MM.1S (cell line): Measurements from ENCODE around the gene TRPV4.

ENCODE experiments used
- DNase-seq: peaks from one replicate; pipeline ENCODE4 v3.0.0-alpha.2; 2015
- H2AFZ ChIP-seq: fragments of 300-600 bp; sonication (generic); 2 replicates; pipeline ENCODE4 v1.6.0; 2016; ENCODE audit warnings: antibody characterized with exemption, low read length
- H3F3A ChIP-seq: fragments of 300-600 bp; sonication (generic); 2 replicates; pipeline ENCODE4 v1.6.1; 2016; ENCODE audit warnings: mild to moderate bottlenecking, antibody characterized with exemption, low read length, moderate library complexity, mixed read lengths; ENCODE audit not compliant: insufficient read depth
- H3K27ac ChIP-seq: fragments of 300-600 bp; sonication (generic); 2 replicates; pipeline ENCODE4 v1.5.1; 2016; ENCODE audit warnings: mild to moderate bottlenecking, low read length
- H3K27me3 ChIP-seq: fragments of 300-600 bp; sonication (generic); replicated peaks from 2 replicates; pipeline ENCODE4 v1.6.0; 2016; ENCODE audit warnings: low read length; ENCODE audit not compliant: insufficient read depth
- H3K36me3 ChIP-seq: fragments of 300-600 bp; sonication (generic); replicated peaks from 2 replicates; pipeline ENCODE4 v1.6.1; 2016; ENCODE audit warnings: mild to moderate bottlenecking, low read length, mixed read lengths; ENCODE audit not compliant: insufficient read depth
- H3K4me1 ChIP-seq: fragments of 300-600 bp; sonication (generic); 2 replicates; pipeline ENCODE4 v1.6.1; 2016; ENCODE audit warnings: low read length, mixed read lengths
- H3K4me2 ChIP-seq: fragments of 300-600 bp; sonication (generic); 2 replicates; pipeline ENCODE4 v1.6.0; 2016; ENCODE audit warnings: low read depth, low read length
- H3K4me3 ChIP-seq: fragments of 300-600 bp; sonication (generic); 2 replicates; pipeline ENCODE4 v1.5.1; 2016; ENCODE audit warnings: low read length, mixed read lengths
- H3K79me2 ChIP-seq: fragments of 300-600 bp; sonication (generic); 2 replicates; pipeline ENCODE4 v1.6.1; 2016; ENCODE audit warnings: mixed run types, low read length, mixed read lengths
- H3K9ac ChIP-seq: fragments of 300-600 bp; sonication (generic); 2 replicates; pipeline ENCODE4 v1.6.1; 2016; ENCODE audit warnings: low read length, mixed read lengths
- H3K9me2 ChIP-seq: fragments of 300-600 bp; sonication (generic); replicated peaks from 2 replicates; pipeline ENCODE4 v1.6.1; 2016; ENCODE audit warnings: mild to moderate bottlenecking, low read length, mixed read lengths; ENCODE audit not compliant: insufficient read depth
- H3K9me3 ChIP-seq: fragments of 300-600 bp; sonication (generic); replicated peaks from 2 replicates; pipeline ENCODE4 v1.6.1; 2016; ENCODE audit warnings: mild to moderate bottlenecking, low read length, mixed read lengths; ENCODE audit not compliant: insufficient read depth
- H4K20me1 ChIP-seq: fragments of 300-600 bp; sonication (generic); 2 replicates; pipeline ENCODE4 v1.6.1; 2016; ENCODE audit warnings: mild to moderate bottlenecking, low read length, moderate library complexity, mixed read lengths; ENCODE audit not compliant: insufficient read depth
- EZH2 ChIP-seq: fragments of 300-600 bp; sonication (generic); optimal IDR thresholded peaks from 2 replicates; pipeline ENCODE3; 2017; ENCODE audit warnings: low read depth, mild to moderate bottlenecking, antibody characterized with exemption, low read length, mixed read lengths
- EZH2phosphoT487 ChIP-seq: fragments of 300-600 bp; sonication (generic); IDR thresholded peaks from 2 replicates; pipeline ENCODE4 v1.6.1; 2018; ENCODE audit warnings: antibody characterized with exemption, low read length
- TF ChIP-seq, protein P1 (sequence below): fragments of 300-600 bp; sonication (generic); IDR thresholded peaks from 2 replicates; pipeline ENCODE4 v1.5.1; 2016; ENCODE audit warnings: antibody characterized with exemption, low read length, mixed read lengths

The TRPV4 gene

DNA sequence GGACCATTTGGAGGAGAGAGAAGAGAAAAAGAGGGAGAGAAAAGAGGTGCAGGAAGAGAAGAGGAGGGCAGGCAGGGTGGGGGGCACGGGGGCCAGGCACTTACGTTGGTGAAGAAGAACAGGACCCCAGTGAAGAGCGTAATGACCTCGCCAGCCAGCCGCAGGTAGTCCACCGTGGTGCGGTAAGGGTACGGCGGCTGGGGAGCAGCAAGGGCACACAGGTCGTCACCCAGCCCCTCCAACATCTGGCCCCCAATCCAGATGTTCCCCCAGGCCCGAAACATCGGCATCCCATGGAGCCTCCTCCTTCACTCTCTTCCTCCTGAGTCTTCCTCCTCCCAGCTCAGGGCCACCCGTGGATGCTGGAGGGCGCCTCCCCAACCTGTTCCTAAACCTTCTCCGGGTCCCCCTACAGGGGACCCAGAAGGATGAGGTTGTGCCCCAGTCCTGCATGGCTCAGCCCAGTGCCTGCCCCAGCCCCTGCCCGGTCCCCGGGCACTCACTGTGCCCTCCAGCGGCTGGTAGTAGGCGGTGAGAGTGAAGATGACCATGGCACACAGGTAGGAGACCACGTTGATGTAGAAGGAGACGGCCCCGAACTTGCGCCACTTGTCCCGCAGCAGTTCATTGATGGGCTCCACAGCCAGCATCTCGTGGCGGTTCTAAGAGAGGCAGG is 39.2 kb downstream of the TRPV4 start:
- H3K4me3 ChIP-seq, result no peak overlapping the region
- H3K9me2 ChIP-seq, result no peaks in the 10 kb centered on the region
- DNase-seq, result no peak
- H3K27ac ChIP-seq, result no peak overlapping the region
- H3K9ac ChIP-seq, result no peak overlapping the region
- H3K9me3 ChIP-seq, result no peaks in the 10 kb centered on the region
- H2AFZ ChIP-seq, result no peak overlapping the region
- no peaks in the 10 kb centered on the region for H4K20me1 ChIP-seq
- H3K79me2 ChIP-seq, result no peaks in the 10 kb centered on the region
- no peaks in the 10 kb centered on the region for H3K4me1 ChIP-seq
- TF ChIP-seq EZH2phosphoT487, result no peak
- no peak for TF ChIP-seq EZH2
- TF ChIP-seq, protein P1, sequence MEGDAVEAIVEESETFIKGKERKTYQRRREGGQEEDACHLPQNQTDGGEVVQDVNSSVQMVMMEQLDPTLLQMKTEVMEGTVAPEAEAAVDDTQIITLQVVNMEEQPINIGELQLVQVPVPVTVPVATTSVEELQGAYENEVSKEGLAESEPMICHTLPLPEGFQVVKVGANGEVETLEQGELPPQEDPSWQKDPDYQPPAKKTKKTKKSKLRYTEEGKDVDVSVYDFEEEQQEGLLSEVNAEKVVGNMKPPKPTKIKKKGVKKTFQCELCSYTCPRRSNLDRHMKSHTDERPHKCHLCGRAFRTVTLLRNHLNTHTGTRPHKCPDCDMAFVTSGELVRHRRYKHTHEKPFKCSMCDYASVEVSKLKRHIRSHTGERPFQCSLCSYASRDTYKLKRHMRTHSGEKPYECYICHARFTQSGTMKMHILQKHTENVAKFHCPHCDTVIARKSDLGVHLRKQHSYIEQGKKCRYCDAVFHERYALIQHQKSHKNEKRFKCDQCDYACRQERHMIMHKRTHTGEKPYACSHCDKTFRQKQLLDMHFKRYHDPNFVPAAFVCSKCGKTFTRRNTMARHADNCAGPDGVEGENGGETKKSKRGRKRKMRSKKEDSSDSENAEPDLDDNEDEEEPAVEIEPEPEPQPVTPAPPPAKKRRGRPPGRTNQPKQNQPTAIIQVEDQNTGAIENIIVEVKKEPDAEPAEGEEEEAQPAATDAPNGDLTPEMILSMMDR, result no peak
- no peaks in the 10 kb centered on the region for H3K36me3 ChIP-seq
- H3K4me2 ChIP-seq, result no peak overlapping the region
- H3K27me3 ChIP-seq, result peaks cover 4% of the 10 kb centered on the region; the same call in 1 of the 2 replicates
- H3F3A ChIP-seq, result no peaks in the 10 kb centered on the region

DNA sequence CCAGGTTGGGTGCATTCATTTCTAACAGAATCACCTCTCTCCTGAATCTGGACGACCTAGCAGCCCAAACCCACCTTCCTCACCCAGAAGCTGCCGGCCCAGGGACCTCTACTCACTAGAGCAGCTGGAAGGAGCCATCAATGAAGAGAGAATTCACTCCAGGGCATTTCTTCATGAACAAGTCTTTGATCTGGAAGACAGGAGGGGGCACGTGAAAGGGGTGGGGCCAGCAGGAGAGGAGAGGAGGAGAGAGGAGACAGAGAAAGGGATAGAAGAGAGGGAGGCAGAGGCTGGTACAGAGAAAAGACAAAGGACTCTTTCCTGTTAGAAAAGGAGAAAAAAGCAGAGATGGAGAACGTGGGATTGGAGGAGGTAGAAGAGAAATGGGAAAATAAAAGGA is 39.8 kb downstream of the TRPV4 start:
- Histone ChIP-seq H3K27ac (no peak overlapping the region), H4K20me1 (no peaks in the 10 kb centered on the region), H3K4me1 (no peaks in the 10 kb centered on the region), H2AFZ (no peak overlapping the region), H3K36me3 (no peaks in the 10 kb centered on the region), H3F3A (no peaks in the 10 kb centered on the region), H3K9me2 (no peaks in the 10 kb centered on the region), H3K79me2 (no peaks in the 10 kb centered on the region), H3K9me3 (no peaks in the 10 kb centered on the region), H3K4me3 (no peak overlapping the region), H3K27me3 (peaks cover 4% of the 10 kb centered on the region; the same call in 1 of the 2 replicates), H3K4me2 (no peak overlapping the region), H3K9ac (no peak overlapping the region)
- TF ChIP-seq EZH2, result no peak
- TF ChIP-seq, protein P1, result no peak
- no peak for TF ChIP-seq EZH2phosphoT487
- DNase-seq, result no peak

DNA sequence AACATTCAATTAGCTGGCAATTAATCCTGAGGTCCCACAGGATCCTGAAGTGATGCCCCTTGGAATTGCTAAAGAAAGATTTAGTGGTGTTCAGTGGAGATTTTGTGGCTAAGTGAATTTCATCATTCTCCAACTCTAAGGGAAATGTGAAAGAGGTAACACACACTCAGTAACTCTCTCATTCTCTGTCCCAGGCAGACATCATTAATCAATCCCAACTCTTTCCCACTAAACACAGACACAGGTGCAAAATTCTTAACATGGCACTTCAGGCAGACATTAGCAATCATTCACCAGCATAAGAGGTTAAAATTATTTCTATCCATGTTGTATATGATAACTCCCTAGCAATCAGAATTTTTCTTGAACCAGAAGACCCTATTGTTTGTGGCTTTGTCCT is 40.2 kb downstream of the TRPV4 start:
- H2AFZ ChIP-seq, result no peak overlapping the region
- peaks cover 4% of the 10 kb centered on the region; the same call in 1 of the 2 replicates for H3K27me3 ChIP-seq
- H3K79me2 ChIP-seq, result no peaks in the 10 kb centered on the region
- no peak for TF ChIP-seq EZH2phosphoT487
- no peak for TF ChIP-seq EZH2
- TF ChIP-seq, protein P1, result no peak
- H3K27ac ChIP-seq, result no peak overlapping the region
- H4K20me1 ChIP-seq, result no peaks in the 10 kb centered on the region
- H3K4me2 ChIP-seq, result no peak overlapping the region
- no peaks in the 10 kb centered on the region for H3F3A ChIP-seq
- DNase-seq, result no peak
- H3K4me3 ChIP-seq, result no peak overlapping the region
- H3K9ac ChIP-seq, result no peak overlapping the region
- H3K9me2 ChIP-seq, result no peaks in the 10 kb centered on the region
- no peaks in the 10 kb centered on the region for H3K9me3 ChIP-seq
- no peaks in the 10 kb centered on the region for H3K4me1 ChIP-seq
- no peaks in the 10 kb centered on the region for H3K36me3 ChIP-seq
